GM12801 (cell line): ENCODE measurements around the gene FOCAD.

Source experiments
- TF ChIP-seq, protein P1 (sequence below): IDR thresholded peaks from one replicate; pipeline ENCODE4 v1.5.1; 2011; ENCODE audit warnings: control low read depth; ENCODE audit not compliant: insufficient read length; ENCODE audit errors: extremely low read depth

FOCAD gene

DNA sequence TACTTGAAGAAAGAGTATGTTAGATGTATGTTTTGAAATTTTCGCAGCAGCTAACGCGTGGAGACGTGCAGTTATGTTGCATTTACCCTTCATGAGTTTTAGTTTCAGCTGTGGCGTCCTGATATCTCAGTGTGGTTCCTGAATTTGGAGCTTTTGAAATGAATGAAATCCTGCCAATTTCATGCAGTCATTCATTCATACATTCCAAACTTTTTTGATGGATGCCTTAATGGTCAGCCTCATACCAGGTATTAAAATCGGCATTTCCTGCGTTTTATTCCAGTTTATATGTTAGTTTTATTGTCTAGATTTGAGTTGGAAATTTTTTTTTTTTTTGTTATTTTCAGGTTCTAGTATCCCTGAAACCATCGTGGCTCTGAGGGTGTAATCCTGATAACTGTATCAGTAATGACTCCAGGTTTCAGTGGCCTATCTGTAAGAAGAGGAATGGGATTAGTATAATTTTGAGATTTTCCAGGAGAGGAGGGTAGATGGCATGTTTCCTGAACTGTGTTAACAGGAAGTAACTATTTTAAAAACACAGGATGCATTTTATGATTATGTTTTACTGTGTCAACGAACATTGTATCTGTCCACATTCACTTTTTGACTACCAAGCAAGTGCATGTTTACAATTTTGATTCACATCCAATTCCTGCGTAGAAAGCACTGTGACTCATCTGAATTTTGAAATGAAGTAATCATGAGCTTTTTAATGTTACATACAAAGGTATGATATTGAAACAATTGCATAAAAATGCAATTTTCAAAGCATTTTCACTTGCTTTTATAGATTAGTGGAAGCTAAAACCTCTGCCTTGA is 1.0 kb downstream of the FOCAD start:
- TF ChIP-seq, protein P1, sequence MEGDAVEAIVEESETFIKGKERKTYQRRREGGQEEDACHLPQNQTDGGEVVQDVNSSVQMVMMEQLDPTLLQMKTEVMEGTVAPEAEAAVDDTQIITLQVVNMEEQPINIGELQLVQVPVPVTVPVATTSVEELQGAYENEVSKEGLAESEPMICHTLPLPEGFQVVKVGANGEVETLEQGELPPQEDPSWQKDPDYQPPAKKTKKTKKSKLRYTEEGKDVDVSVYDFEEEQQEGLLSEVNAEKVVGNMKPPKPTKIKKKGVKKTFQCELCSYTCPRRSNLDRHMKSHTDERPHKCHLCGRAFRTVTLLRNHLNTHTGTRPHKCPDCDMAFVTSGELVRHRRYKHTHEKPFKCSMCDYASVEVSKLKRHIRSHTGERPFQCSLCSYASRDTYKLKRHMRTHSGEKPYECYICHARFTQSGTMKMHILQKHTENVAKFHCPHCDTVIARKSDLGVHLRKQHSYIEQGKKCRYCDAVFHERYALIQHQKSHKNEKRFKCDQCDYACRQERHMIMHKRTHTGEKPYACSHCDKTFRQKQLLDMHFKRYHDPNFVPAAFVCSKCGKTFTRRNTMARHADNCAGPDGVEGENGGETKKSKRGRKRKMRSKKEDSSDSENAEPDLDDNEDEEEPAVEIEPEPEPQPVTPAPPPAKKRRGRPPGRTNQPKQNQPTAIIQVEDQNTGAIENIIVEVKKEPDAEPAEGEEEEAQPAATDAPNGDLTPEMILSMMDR = no peak

DNA sequence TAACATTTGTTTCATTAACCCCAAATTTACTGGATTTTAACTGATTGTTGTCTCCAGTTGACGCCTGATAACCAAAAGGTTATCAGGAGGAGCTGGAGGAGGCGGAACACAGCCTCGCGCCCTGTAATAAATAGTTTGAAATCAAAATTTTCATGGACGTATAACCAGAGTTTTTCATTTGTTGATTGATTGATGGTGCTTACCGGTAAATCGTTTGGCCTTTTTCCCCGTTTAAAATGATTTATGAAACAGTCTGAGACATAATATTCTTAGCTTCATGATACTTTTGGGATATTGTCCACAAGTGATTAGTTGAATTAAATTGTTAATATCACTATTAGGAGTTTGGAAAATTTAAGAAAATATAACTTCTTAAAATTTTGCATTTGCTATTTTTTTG is 1.7 kb downstream of the FOCAD start:
- TF ChIP-seq, protein P1 = no peak

DNA sequence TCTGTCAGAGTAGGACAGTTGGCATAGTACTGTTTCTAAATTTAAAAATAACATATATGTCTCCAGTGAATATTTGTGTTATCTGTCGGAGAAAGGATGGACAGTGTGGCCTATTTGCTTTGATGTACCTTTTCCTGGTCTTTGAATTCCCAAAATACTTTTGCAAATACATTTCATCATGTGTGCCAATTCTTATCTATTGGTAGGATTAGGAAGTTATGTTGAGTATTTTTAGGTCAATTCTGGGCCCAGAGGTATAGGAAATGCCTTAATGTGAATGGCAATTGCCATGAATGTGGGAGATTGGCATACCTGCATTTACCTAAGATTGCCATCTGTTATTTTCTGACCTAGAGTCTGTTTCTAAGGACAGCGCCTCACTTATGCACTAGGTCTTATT is 5.8 kb downstream of the FOCAD start:
- TF ChIP-seq, protein P1 = no peak

DNA sequence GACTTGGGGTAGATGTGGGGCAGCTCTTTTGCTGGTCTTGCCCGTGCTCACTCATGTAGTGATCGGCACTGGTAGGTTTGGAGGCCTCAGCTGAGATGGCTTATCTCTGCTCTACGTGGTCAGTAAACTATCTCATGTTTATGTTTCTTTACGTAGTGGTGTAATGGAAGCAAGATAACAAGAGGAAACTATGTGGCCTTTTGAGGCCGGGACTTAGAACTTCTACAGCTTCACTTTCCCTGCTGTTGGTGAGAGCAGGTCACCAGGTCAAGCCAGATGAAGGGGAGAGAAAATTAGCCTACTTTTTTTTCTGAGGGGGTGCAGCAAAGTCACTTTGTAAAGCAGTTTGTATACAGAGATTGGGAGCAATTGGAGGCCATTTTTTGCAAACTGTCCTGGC is 8.5 kb downstream of the FOCAD start:
- TF ChIP-seq, protein P1 = no peak

DNA sequence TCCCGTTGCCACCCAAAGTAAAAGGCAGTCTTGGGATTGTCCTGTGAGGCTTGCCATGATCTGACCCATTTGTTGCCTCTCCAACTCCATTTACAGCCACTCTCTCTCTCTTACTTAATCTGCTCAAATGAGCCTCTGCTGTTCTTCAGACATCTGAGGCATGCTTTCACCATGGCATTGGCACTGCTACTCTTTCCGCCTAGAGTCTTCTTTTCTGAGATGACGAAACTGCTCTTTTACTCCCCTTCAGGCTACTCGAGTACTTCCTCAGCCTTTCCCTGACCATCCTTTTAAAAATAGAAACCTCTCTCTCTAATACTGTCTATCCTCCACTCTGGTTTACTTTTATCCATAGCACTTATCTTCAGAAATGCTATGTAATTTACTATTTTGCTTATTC is 9.0 kb downstream of the FOCAD start:
- TF ChIP-seq, protein P1 = no peak

DNA sequence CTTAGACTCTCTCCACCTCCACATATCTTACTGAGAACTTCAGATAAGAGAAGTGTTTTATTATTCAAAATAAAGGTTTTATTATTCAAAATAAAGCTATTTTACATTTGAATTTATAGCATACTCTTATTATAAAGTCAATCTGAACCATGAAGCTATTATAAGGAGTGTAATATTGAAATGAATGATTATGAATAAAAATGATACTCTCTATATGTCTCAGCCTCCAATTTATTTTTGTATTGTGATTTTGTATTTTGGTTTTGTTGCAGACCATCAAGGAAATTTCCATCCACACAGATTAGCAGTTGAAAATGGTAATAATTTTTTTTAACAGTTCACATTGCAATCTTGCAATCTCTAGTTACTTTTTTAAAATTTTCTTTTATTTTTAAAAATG is 10.2 kb downstream of the FOCAD start:
- TF ChIP-seq, protein P1 = no peak

DNA sequence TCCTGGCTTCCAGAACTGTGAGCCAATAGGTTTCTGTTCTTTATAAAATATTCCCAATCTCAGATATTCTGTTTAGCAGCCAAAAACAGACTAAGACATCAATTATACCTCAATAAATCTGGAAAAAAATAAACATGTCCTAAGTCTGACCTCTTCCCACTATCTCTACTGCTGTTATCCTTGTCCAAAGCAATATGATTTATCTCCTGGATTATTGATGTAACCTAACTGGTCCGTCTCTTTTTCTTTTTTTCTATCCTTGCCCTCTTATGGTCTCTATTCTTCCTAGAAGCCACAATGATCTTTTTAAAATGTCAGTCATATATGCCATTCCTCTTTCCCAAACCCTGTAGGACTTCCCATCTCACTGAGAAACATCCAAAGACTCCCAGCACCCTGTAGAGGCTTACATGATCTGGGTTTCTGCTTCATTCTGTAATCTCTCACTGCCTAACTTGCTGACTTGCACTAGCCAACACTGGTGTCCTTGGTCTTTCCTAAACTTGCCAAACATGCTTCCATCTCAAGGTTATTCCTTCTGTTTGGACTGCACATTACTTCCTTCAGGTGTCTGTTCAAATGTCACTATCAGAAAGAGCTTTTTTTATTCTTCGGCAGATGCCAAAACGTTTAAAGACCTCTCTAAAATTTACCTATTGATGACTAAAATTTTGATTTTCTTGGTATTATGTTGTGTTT is 13.1 kb downstream of the FOCAD start:
- TF ChIP-seq, protein P1 = no peak
